ENCODE results near the gene ADAMTS17.
"Not testable (repeated sequence)": the region's sequence is repeated elsewhere in the genome, so short reads cannot be mapped to it uniquely, and the experiment has no call there.

DNA sequence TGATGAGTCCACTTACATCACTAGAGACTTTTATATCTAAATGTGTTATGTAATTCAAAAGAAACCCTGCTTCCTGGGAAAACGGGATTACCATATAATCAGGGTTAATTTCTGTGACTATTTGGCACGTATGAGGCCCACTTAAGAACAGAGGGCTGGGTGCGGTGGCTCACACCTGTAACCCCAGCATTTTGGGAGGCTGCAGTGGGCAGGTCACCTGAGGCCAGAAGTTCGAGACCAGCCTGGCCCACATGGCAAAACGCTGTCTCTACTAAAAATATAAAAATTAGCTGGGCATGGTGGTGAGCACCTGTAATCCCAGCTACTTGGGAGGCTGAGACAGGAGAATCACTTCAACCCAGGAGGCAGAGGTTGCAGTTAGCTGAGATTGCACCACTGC is 361.9 kb downstream of the ADAMTS17 start:
- TF ChIP-seq, protein P1, sequence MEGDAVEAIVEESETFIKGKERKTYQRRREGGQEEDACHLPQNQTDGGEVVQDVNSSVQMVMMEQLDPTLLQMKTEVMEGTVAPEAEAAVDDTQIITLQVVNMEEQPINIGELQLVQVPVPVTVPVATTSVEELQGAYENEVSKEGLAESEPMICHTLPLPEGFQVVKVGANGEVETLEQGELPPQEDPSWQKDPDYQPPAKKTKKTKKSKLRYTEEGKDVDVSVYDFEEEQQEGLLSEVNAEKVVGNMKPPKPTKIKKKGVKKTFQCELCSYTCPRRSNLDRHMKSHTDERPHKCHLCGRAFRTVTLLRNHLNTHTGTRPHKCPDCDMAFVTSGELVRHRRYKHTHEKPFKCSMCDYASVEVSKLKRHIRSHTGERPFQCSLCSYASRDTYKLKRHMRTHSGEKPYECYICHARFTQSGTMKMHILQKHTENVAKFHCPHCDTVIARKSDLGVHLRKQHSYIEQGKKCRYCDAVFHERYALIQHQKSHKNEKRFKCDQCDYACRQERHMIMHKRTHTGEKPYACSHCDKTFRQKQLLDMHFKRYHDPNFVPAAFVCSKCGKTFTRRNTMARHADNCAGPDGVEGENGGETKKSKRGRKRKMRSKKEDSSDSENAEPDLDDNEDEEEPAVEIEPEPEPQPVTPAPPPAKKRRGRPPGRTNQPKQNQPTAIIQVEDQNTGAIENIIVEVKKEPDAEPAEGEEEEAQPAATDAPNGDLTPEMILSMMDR (conservative IDR thresholded peaks at IDR 0.05) = not testable (repeated sequence)
- not testable (repeated sequence) for TF ChIP-seq ZFX (IDR thresholded peaks at IDR 0.05)
